Measurements from ENCODE around the gene SLC12A8. TPM values are rescaled to one million over a fixed set of nuclear protein-coding genes. Genes with fewer than 3 reads are reported as not detected.

SLC12A8 gene
- total RNA-seq, 1 experiment from 2014 or later, result 30.7 TPM

DNA sequence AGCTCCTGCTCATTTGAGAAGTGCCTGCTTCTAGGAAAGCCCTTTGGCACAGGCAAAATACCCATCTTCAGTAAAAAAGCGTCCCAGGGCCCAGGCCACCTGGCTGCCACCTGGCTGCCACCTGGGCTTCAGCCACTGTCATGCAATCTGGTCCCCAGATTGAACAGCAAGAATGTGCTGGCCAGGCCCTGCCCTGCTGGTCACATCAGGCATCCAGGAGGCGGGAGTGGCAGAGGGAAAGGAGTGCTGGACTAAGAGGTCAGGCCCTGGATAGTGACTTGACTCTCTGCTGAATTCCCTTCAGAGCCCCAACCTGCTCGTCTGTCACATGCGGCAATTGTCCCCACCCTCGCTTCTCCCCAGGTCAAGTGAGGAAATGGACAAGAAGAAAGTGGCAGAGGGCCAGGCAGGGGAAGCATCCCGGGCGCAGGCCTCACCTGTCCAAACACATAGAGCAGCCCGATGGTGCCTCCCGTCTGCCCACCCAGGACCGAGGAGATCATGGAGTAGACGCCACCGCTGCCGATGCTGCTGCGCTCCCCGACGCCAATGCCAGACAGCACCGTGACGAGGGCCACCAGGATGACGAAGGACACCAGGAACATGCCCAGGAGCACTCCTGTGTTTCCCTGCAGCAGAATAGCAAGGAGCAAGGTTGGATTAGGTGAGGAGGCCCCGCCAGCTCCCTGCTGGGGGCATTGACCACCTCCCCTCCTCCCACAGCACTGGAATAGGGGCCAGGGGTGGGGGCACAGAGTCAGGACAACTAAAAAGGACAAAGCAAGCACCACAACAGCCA is 25.5 kb downstream of the SLC12A8 start:
- no peak overlapping the region for H3K4me3 ChIP-seq
- BruUV-seq (replicated peaks), result no TSS peak
- H3K27ac ChIP-seq, result no peak overlapping the region
- no peaks in the 10 kb centered on the region for H3K9me2 ChIP-seq (ENCODE audit: insufficient read depth)
- H2AFZ ChIP-seq, result no peak overlapping the region
- CTCF ChIA-PET, result interaction anchor here (1.1 kb wide), 1 partner anchor 32 kb away, joined by 13 read pairs; no protein-coding TSS in a partner anchor
- no peaks in the 10 kb centered on the region for H3F3A ChIP-seq (ENCODE audit: insufficient read depth, low read depth)
- H3K79me2 ChIP-seq (ENCODE audit: low read depth), result no peaks in the 10 kb centered on the region
- H3K27me3 ChIP-seq (ENCODE audit: insufficient read depth, low read depth), result no peaks in the 10 kb centered on the region
- H3K36me3 ChIP-seq (ENCODE audit: low read depth), result peaks cover 25% of the 10 kb centered on the region; the same call in 1 of the 2 replicates
- TF ChIP-seq EZH2 (IDR thresholded peaks at IDR 0.05; ENCODE audit: low read depth), result no peak
- TF ChIP-seq, protein P1, sequence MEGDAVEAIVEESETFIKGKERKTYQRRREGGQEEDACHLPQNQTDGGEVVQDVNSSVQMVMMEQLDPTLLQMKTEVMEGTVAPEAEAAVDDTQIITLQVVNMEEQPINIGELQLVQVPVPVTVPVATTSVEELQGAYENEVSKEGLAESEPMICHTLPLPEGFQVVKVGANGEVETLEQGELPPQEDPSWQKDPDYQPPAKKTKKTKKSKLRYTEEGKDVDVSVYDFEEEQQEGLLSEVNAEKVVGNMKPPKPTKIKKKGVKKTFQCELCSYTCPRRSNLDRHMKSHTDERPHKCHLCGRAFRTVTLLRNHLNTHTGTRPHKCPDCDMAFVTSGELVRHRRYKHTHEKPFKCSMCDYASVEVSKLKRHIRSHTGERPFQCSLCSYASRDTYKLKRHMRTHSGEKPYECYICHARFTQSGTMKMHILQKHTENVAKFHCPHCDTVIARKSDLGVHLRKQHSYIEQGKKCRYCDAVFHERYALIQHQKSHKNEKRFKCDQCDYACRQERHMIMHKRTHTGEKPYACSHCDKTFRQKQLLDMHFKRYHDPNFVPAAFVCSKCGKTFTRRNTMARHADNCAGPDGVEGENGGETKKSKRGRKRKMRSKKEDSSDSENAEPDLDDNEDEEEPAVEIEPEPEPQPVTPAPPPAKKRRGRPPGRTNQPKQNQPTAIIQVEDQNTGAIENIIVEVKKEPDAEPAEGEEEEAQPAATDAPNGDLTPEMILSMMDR (conservative IDR thresholded peaks at IDR 0.05), result no peak
- DNase-seq, result peak in 1 of 2 experiments; percentile 10
- H3K4me1 ChIP-seq (replicated peaks; ENCODE audit: insufficient read depth), result no peaks in the 10 kb centered on the region
- H4K20me1 ChIP-seq (ENCODE audit: insufficient read depth), result no peaks in the 10 kb centered on the region
- POLR2A ChIA-PET (ENCODE audit: unreplicated experiment), result no interaction called here
- intact Hi-C loops (cut with micrococcal nuclease; ENCODE audit: unreplicated experiment), result no loop called here
- H3K9me3 ChIP-seq (ENCODE audit: insufficient read depth, low read depth), result no peaks in the 10 kb centered on the region
- H3K4me2 ChIP-seq, result no peak overlapping the region

DNA sequence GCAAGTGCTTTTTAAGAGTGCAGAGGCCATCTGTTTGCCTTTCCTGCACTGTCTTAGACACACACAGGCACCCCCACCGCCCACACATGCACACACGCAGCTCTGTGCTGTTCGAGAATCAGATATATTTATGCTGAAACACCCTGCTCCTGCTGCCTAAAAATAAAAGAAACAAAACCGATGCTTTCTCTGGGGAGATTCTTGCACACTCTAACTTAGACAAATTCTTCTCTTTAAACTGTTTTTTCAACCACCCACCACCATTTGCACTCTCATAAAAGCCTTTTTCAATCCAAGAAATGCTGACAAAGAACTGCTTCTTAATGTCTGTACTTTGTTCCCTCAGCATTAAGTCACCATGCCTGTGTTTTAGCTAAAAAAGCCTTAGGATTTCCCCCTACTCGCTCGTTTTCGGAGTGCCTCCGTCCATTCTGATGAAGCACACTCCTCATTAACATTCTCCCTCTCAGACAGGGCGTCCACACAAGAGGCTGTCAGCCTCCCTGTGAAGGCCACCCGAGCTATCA is 26.2 kb downstream of the SLC12A8 start:
- ChIA-PET POLR2A (ENCODE audit: unreplicated experiment) (no interaction called here), CTCF (interaction anchor here (0.6 kb wide), 1 partner anchor 600 kb away, joined by 4 read pairs; no protein-coding TSS in a partner anchor)
- no peak overlapping the region for H2AFZ ChIP-seq
- intact Hi-C loops (cut with micrococcal nuclease; ENCODE audit: unreplicated experiment), result no loop called here
- no TSS peak for BruUV-seq (replicated peaks)
- H3K4me3 ChIP-seq, result no peak overlapping the region
- no peak for DNase-seq
- no peaks in the 10 kb centered on the region for H3K27me3 ChIP-seq (ENCODE audit: insufficient read depth, low read depth)
- peaks cover 25% of the 10 kb centered on the region; the same call in 1 of the 2 replicates for H3K36me3 ChIP-seq (ENCODE audit: low read depth)
- no peak overlapping the region for H3K4me2 ChIP-seq
- no peak for TF ChIP-seq EZH2 (IDR thresholded peaks at IDR 0.05; ENCODE audit: low read depth)
- TF ChIP-seq, protein P1 (conservative IDR thresholded peaks at IDR 0.05), result no peak
- no peaks in the 10 kb centered on the region for H3K9me3 ChIP-seq (ENCODE audit: insufficient read depth, low read depth)
- no peaks in the 10 kb centered on the region for H3K79me2 ChIP-seq (ENCODE audit: low read depth)
- H3F3A ChIP-seq (ENCODE audit: insufficient read depth, low read depth), result no peaks in the 10 kb centered on the region
- H4K20me1 ChIP-seq (ENCODE audit: insufficient read depth), result no peaks in the 10 kb centered on the region
- no peaks in the 10 kb centered on the region for H3K4me1 ChIP-seq (replicated peaks; ENCODE audit: insufficient read depth)
- no peak overlapping the region for H3K27ac ChIP-seq
- no peaks in the 10 kb centered on the region for H3K9me2 ChIP-seq (ENCODE audit: insufficient read depth)

DNA sequence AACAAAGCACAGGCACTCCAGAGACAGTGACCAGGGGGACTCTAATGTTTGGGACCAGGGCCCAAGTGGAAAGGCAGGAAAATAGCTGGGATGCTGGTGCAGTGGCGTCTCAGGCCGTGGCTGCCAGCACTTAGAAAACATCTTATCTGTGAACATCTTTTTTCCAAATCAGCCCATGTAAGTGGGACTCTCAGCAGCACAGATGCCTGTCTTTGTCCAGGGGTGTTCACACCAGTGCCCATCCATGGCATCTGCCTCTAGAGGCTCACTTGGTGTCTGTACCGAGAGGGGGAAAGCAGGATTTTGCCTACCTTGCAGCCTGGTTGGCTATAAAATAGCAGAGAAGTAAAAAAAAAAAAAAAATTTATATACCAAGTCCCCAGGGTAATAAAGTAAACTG is 26.7 kb downstream of the SLC12A8 start:
- Histone ChIP-seq H3K9me2 (ENCODE audit: insufficient read depth) (no peaks in the 10 kb centered on the region), H3K4me3 (no peak overlapping the region), H3K27me3 (ENCODE audit: insufficient read depth, low read depth) (no peaks in the 10 kb centered on the region), H4K20me1 (ENCODE audit: insufficient read depth) (no peaks in the 10 kb centered on the region), H3K27ac (no peak overlapping the region), H3K36me3 (ENCODE audit: low read depth) (peaks cover 25% of the 10 kb centered on the region; the same call in 1 of the 2 replicates), H3F3A (ENCODE audit: insufficient read depth, low read depth) (no peaks in the 10 kb centered on the region), H2AFZ (no peak overlapping the region), H3K4me2 (no peak overlapping the region), H3K4me1 (replicated peaks; ENCODE audit: insufficient read depth) (no peaks in the 10 kb centered on the region), H3K9me3 (ENCODE audit: insufficient read depth, low read depth) (no peaks in the 10 kb centered on the region), H3K79me2 (ENCODE audit: low read depth) (no peaks in the 10 kb centered on the region)
- intact Hi-C loops (cut with micrococcal nuclease; ENCODE audit: unreplicated experiment), result no loop called here
- ChIA-PET CTCF (interaction anchor here (0.6 kb wide), 1 partner anchor 601 kb away, joined by 4 read pairs; no protein-coding TSS in a partner anchor), POLR2A (ENCODE audit: unreplicated experiment) (no interaction called here)
- TF ChIP-seq, protein P1 (conservative IDR thresholded peaks at IDR 0.05), result no peak
- no peak for TF ChIP-seq EZH2 (IDR thresholded peaks at IDR 0.05; ENCODE audit: low read depth)
- DNase-seq, result no peak
- no TSS peak for BruUV-seq (replicated peaks)

All from PC-9 (cell line).